Ecto neural progenitor cell (in vitro differentiated cells): ENCODE measurements around the gene CACNB4.
"Not testable (repeated sequence)": the region's sequence is repeated elsewhere in the genome, so short reads cannot be mapped to it uniquely, and the experiment has no call there.

Experiments
- DNase-seq: peaks from one replicate; pipeline ENCODE4 v3.0.0-alpha.2; 2018; ENCODE audit warnings: low spot score

Gene CACNB4

DNA sequence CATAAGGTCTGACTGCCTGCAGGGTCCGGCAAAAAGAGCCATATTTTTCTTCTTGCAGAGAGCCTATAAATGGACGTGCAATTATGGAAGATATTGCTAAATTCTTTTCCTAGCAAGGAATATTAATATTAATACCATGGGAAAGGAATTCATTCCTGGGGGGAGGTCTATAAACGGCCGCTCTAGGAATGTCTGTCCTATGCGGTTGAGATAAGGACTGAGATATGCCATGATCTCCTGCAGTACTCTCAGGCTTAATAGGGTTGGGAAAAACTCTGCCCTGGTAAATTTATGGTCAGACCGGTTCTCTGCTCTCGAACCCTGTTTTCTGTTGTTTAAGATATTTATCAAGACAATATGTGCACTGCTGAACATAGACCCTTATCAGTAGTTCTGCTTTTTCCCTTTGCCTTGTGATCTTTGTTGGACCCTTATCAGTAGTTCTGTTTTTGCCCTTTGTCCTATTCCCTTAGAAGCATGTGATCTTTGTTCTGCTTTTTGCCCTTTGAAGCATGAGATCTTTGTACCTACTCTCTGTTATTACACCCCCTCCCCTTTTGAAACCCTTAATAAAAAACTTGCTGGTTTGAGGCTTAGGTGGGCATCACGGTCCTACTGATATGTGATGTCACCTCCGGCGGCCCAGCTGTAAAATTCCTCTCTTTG lies 156.2 kb downstream of the CACNB4 start:
- not testable (repeated sequence) for DNase-seq

DNA sequence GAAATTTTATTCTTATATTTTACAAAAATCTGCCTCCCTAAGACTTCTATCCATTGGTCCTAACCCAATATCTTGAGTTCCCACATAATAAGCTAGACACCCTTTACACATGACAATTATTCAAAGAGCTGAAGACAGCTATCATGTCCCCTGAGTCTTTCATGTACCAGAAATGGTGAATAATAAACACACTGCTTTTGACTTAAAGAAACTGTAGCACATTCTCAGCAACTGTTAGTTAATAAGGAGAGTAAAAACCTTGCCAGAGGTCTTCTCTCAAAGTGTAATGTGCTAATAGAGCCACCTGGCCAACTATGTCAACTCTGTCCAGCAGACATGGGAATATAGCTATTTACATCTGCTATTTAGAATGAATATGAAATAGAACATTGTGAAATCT lies 160.9 kb downstream of the CACNB4 start:
- no peak for DNase-seq

GRCh38 chr2:151936626-151937025 lies 162.2 kb downstream of the CACNB4 start:
- no peak for DNase-seq

DNA sequence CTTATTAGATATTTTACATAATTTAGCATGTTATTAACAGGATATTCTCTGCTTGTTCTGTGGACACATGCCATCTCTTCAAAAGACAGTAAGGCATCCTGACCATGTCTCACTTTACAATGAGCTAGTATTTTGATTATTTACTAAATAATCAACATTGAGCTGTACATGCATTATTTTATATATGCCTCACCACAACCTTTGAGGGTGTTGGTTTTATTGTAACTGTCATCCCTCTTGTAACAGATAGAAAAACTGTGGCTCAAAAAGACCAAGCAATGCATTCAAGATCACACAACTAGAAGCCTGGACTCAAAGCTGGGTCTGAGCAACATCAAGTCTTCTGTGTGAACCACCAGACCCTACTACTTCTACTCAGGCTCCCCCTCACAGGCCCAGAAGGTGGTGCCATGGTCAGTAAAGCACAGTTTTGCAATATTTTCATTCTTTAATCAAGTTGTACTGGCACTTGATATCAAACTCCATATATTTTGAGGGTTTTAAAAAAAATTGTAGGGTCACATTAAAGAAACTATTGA lies 165.5 kb downstream of the CACNB4 start:
- DNase-seq, result no peak

- no peak for DNase-seq
These were observed 167.1 kb downstream of the CACNB4 start for GRCh38 chr2:151931756-151932155.

- no peak for DNase-seq
These were observed 167.7 kb downstream of the CACNB4 start for GRCh38 chr2:151931030-151931611.

- DNase-seq, result no peak
These were observed 168.8 kb downstream of the CACNB4 start for GRCh38 chr2:151930042-151930441.

- DNase-seq, result no peak
These were observed 170.5 kb downstream of the CACNB4 start for GRCh38 chr2:151928380-151928779.

GRCh38 chr2:151927501-151928221 lies 171.2 kb downstream of the CACNB4 start:
- DNase-seq, result no peak

GRCh38 chr2:151922845-151923666 lies 175.8 kb downstream of the CACNB4 start:
- DNase-seq, result no peak

DNA sequence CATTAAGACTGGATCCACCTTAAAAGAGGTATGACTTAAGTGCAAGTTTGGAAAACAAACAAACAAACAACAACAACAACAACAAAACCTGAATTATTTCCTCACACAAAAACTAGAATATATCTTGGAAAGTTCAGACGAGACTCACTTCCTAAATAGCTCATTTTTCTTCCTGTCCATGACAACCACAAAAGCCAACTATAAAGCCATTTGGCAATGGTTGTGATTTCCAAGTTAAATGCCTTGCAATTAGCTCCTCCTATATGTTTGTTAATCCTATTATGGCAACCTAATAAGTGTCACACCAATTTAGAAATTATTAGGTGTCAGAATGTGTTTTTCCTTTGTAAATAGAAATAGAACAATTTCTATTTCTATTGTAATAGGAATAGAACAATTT lies 179.1 kb downstream of the CACNB4 start:
- DNase-seq, result no peak

GRCh38 chr2:151918308-151918707 lies 180.5 kb downstream of the CACNB4 start:
- no peak for DNase-seq

- DNase-seq, result no peak
These were observed 182.2 kb downstream of the CACNB4 start for GRCh38 chr2:151916632-151917031.

- not testable (repeated sequence) for DNase-seq
These were observed 183.2 kb downstream of the CACNB4 start for GRCh38 chr2:151915629-151916025.

GRCh38 chr2:151914989-151915628 lies 183.7 kb downstream of the CACNB4 start:
- DNase-seq, result no peak

DNA sequence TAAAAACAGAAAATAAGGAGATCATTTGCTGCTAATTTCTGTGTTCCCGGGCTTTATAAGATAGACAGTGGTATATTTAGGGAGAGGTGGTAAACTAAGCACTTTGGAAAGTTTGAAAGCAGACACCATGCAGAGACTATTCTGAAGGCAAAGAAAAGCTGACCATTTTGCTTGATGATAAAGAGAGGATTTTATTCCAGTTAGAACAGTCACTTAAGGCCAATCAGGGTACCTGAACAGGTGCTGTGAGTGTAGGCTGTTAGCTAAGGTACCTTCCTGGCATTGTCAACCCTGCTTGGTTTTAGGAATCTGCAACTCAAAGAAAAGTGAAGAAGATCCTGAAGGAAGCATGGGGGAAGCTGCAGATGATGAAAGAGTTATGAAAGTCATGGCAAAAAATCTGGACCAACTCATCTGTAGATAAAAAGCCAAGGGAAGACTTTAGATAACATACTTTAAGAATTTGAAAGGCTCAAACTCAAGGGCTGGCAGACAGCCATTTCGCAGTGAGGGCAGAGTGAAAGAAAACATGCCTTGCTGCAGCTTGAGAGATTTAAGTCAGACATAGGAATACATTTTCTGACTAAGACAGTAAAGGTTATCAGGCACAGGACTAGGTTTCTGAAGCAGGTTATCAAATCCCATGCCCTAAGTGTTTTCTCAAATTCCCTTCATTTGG lies 190.5 kb downstream of the CACNB4 start:
- DNase-seq, result no peak

- DNase-seq, result no peak
These were observed 191.3 kb downstream of the CACNB4 start for GRCh38 chr2:151907286-151908203.

DNA sequence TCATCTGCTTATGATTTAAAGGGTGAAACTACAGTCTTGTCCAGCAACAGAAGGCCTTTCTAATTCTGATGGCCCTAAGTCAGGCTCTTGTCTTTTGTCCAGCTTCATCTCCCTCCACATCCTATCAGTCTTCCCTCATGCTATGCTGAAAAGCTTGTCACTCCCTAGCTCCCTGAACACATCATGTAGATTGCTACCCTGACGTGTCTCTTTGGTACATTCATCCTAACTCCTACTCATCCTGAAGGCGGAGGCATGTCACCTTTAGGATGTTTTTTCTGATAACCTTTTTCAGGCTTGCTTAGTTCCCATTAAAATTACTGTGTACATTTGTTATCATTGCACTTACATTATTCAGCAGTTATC lies 192.2 kb downstream of the CACNB4 start:
- no peak for DNase-seq

DNA sequence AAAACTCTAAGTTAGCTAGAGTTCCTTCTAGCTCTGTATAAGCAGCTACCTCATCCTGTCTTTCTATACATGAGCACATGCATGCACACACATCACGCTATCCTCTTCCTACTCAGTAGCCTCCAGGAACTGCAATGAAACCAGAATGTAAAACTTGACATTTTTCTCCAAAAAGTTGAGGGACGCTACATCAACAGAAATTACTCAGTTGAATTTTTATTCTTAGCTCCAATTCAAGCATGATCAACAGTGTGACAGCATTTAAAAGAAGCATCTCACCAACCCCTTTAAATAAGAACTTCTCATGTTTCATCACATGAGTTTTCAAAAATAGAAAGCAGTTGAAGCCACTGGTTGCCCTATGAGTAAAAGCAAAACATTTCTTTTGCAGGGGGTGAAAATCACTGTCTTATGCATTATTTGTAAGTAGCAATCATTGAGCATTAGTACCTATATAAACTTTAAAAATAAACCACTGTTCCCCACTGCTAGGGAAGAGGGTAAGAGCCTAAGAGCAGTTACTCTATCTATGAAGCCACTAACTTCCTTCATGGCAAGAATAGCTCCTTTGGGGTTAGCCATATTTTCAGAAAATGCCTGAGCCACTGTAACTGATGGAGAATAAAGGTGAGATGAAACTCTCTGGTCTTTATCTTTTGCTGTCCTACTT lies 192.7 kb downstream of the CACNB4 start:
- DNase-seq, result no peak

DNA sequence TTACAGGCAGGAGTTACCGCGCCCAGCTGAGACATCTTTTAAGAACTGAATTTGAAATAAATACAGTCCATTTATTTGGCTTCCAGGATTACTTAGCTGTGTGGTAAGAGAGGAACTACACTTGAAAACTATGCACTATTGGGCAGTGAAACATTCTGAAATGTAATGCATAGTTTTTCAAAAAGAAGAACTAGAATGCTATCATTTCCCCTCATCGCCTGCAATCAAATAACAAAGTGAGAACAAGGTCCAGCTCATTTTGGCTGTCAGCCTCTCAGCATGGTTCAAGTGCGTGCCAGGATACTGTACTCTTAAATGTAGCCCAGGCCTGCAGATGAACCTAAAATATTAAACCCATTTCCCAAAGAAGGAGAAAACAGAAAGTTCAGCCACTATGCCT lies 194.0 kb downstream of the CACNB4 start:
- DNase-seq, result no peak
